Measurements from ENCODE around the gene KRTAP12-4.

GRCh38 chr21:44611551-44611950, 42.9 kb downstream of the KRTAP12-4 start:
- no peak for TF ChIP-seq CTCF (IDR thresholded peaks at IDR 0.05)
- TF ChIP-seq POLR2AphosphoS5 (IDR thresholded peaks at IDR 0.05): no peak
- TF ChIP-seq POLR2A (IDR thresholded peaks at IDR 0.05): no peak
